ENCODE measurements around the gene LPP.

GRCh38 chr3:188574885-188575284 is 420.9 kb downstream of the LPP start:
- no peak for TF ChIP-seq CTCF (optimal IDR thresholded peaks at IDR 0.05 in 1 of 3, IDR thresholded peaks at IDR 0.05 in 1 of 3, conservative IDR thresholded peaks at IDR 0.05 in 1 of 3; ENCODE audit: extremely low read depth in 1 of 3, insufficient read depth in 2 of 3, low read length in 3 of 3)
- TF ChIP-seq EZH2 (IDR thresholded peaks at IDR 0.05; ENCODE audit: low read length) = no peak

Data from keratinocyte (primary cell).